WTC11 (cell line): ENCODE data around the gene WNT3A. TPM values are rescaled to one million over a fixed set of nuclear protein-coding genes. Genes with fewer than 3 reads are reported as not detected.

ENCODE experiments used
- ATAC-seq: fragments of 200-7000 bp; cut with Tn5 transposase; 2 replicates; pipeline ENCODE4 v1.10.0; 2021; ENCODE audit warnings: mild to moderate bottlenecking, moderate library complexity
- CTCF ChIA-PET: fragments of 300-600 bp; sonication (Branson Sonifier 250); formaldehyde crosslinking; loops from one replicate; lab custom pipeline; 2021; ENCODE audit warnings: antibody characterized with exemption; lab: Charles Lee
- POLR2A ChIA-PET: fragments of 350-600 bp; sonication (Branson Sonifier 250); formaldehyde crosslinking; loops from one replicate; lab custom pipeline; 2021; ENCODE audit warnings: antibody characterized with exemption; lab: Charles Lee
- DNase-seq: peaks from one replicate; pipeline ENCODE4 v3.0.0; 2021; ENCODE audit warnings: low spot score
- H3K27ac Mint-ChIP-seq: 2 replicates; pipeline ENCODE4 v1.8.0; 2021; ENCODE audit warnings: mixed read lengths
- H3K27me3 Mint-ChIP-seq: 2 replicates; pipeline ENCODE4 v1.8.0; 2021; ENCODE audit warnings: low read depth, mild to moderate bottlenecking, moderate library complexity, mixed read lengths
- H3K36me3 Mint-ChIP-seq: 2 replicates; pipeline ENCODE4 v1.8.0; 2021; ENCODE audit warnings: mixed read lengths
- H3K4me1 Mint-ChIP-seq: 2 replicates; pipeline ENCODE4 v1.8.0; 2022; ENCODE audit warnings: mixed read lengths
- H3K4me3 Mint-ChIP-seq: 2 replicates; pipeline ENCODE4 v1.8.0; 2021; ENCODE audit warnings: mild to moderate bottlenecking, moderate library complexity, mixed read lengths
- H3K9me3 Mint-ChIP-seq: 2 replicates; pipeline ENCODE4 v1.8.0; 2021; ENCODE audit warnings: mixed read lengths
- ATF1 ChIP-seq: sonication (generic); formaldehyde crosslinking; IDR thresholded peaks from 2 replicates; pipeline ENCODE4 v1.8.1; 2023; ENCODE audit warnings: mild to moderate bottlenecking, moderate library complexity, missing genetic modification reagents
- GRHL2 ChIP-seq: fragments of 250-450 bp; sonication (Bioruptor Pico); IDR thresholded peaks from 2 replicates; pipeline ENCODE4 v1.8.0; 2022; ENCODE audit warnings: mild to moderate bottlenecking, moderate library complexity; ENCODE audit not compliant: insufficient replicate concordance, severe bottlenecking
- SMAD3 ChIP-seq: sonication (generic); formaldehyde crosslinking; IDR thresholded peaks from 2 replicates; pipeline ENCODE4 v1.8.0; 2022; ENCODE audit warnings: missing genetic modification reagents, mild to moderate bottlenecking, borderline replicate concordance
- ZNF121 ChIP-seq: sonication (generic); formaldehyde crosslinking; IDR thresholded peaks from 2 replicates; pipeline ENCODE4 v1.8.0; 2023; ENCODE audit warnings: missing genetic modification reagents
- ZNF219 ChIP-seq: sonication (generic); formaldehyde crosslinking; IDR thresholded peaks from 2 replicates; pipeline ENCODE4 v1.8.0; 2023; ENCODE audit warnings: missing genetic modification reagents, mild to moderate bottlenecking, borderline replicate concordance
- ZNF423 ChIP-seq: fragments of 250-450 bp; sonication (Bioruptor Pico); IDR thresholded peaks from 2 replicates; pipeline ENCODE4 v2.1.2; 2022; ENCODE audit warnings: mild to moderate bottlenecking, moderate library complexity
- total RNA-seq: library from RNA; stranded (reverse); gene quantifications from 3 replicates; pipeline ENCODE4 v1.2.3, GENCODE V29; 2021
- TF ChIP-seq, protein P1 (sequence below): fragments of 250-450 bp; sonication (Bioruptor Pico); IDR thresholded peaks from 2 replicates; pipeline ENCODE4 v1.9.0; 2021; ENCODE audit warnings: mild to moderate bottlenecking, borderline replicate concordance
- TF ChIP-seq, protein P2 (sequence below): sonication (generic); formaldehyde crosslinking; IDR thresholded peaks from 2 replicates; pipeline ENCODE4 v1.8.0; 2022; ENCODE audit warnings: mild to moderate bottlenecking, missing genetic modification reagents
- TF ChIP-seq, protein P3 (sequence below): sonication (generic); formaldehyde crosslinking; IDR thresholded peaks from 2 replicates; pipeline ENCODE4 v1.8.1; 2022; ENCODE audit warnings: low read depth, missing genetic modification reagents, borderline replicate concordance
- TF ChIP-seq, protein P4 (sequence below): sonication (generic); formaldehyde crosslinking; IDR thresholded peaks from 2 replicates; pipeline ENCODE4 v1.8.0; 2023; ENCODE audit warnings: missing genetic modification reagents
- TF ChIP-seq, protein P5 (sequence below): fragments of 250-450 bp; sonication (Bioruptor Pico); IDR thresholded peaks from 2 replicates; pipeline ENCODE4 v1.9.0; 2021; ENCODE audit warnings: mild to moderate bottlenecking
- TF ChIP-seq, protein P6 (sequence below): sonication (generic); formaldehyde crosslinking; IDR thresholded peaks from 2 replicates; pipeline ENCODE4 v1.8.0; 2022; ENCODE audit warnings: mild to moderate bottlenecking, missing genetic modification reagents
- TF ChIP-seq, protein P7 (sequence below): sonication (generic); formaldehyde crosslinking; IDR thresholded peaks from 2 replicates; pipeline ENCODE4 v1.8.1; 2022; ENCODE audit warnings: missing genetic modification reagents, borderline replicate concordance
- TF ChIP-seq, protein P8 (sequence below): sonication (generic); formaldehyde crosslinking; IDR thresholded peaks from 2 replicates; pipeline ENCODE4 v1.8.0; 2022; ENCODE audit warnings: mild to moderate bottlenecking, missing genetic modification reagents

The WNT3A gene
- total RNA-seq, 1 experiment from 2014 or later, result 0.17 TPM

DNA sequence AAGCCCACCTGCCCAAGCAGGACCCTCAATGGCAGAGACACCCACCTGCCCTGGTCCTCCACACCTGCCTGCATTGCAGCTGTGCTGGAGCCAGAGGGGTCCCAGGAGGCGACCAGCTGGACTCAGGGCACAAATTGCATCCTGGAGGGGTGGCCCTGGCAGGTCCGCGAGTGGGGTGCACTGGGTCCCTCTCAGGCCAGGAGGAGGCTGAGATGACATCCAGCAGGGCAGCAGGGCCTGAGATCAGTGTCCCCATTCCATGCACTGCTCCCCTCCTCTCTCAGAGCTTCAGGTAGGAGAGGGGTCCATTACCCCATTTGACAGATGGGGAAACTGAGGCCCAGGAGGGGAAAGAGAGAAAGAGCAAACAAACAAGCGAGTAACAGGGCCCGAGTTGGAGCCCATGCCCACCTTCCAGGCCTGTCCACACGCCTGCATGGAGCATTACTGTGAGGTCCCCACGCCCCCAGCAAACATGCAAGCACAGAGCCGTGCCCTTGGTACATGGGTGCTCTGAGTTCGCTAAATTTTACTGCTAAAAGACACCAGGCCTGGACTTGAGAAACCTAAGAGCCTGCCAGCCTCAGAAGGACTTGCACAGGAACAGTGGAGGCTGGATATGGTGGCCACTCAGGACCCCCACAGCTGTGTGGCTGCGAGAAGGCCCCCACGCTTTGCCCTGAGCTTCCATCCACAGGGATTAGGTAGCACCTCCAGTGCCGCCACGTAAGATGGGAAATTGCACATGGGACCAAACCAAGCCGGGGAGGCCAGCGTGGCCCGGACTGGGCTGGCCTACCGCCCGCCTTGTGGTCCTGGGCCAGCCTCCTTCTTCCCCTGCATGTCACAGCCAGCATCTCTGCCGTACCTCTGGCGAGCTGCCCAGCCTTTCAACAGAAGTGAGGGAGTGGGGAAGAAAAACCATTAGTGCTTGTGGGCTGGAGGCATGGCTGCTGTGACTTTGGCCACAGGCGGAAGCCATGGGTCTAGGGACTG, 7.4 kb downstream of the WNT3A start:
- no peak for DNase-seq
- H3K36me3 Mint-ChIP-seq, result no peaks in the 10 kb centered on the region
- no peak overlapping the region for H3K27ac Mint-ChIP-seq
- H3K9me3 Mint-ChIP-seq, result no peaks in the 10 kb centered on the region
- H3K27me3 Mint-ChIP-seq, result peaks cover 72% of the 10 kb centered on the region
- TF ChIP-seq, protein P1, sequence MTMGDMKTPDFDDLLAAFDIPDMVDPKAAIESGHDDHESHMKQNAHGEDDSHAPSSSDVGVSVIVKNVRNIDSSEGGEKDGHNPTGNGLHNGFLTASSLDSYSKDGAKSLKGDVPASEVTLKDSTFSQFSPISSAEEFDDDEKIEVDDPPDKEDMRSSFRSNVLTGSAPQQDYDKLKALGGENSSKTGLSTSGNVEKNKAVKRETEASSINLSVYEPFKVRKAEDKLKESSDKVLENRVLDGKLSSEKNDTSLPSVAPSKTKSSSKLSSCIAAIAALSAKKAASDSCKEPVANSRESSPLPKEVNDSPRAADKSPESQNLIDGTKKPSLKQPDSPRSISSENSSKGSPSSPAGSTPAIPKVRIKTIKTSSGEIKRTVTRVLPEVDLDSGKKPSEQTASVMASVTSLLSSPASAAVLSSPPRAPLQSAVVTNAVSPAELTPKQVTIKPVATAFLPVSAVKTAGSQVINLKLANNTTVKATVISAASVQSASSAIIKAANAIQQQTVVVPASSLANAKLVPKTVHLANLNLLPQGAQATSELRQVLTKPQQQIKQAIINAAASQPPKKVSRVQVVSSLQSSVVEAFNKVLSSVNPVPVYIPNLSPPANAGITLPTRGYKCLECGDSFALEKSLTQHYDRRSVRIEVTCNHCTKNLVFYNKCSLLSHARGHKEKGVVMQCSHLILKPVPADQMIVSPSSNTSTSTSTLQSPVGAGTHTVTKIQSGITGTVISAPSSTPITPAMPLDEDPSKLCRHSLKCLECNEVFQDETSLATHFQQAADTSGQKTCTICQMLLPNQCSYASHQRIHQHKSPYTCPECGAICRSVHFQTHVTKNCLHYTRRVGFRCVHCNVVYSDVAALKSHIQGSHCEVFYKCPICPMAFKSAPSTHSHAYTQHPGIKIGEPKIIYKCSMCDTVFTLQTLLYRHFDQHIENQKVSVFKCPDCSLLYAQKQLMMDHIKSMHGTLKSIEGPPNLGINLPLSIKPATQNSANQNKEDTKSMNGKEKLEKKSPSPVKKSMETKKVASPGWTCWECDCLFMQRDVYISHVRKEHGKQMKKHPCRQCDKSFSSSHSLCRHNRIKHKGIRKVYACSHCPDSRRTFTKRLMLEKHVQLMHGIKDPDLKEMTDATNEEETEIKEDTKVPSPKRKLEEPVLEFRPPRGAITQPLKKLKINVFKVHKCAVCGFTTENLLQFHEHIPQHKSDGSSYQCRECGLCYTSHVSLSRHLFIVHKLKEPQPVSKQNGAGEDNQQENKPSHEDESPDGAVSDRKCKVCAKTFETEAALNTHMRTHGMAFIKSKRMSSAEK (CRISPR knock-in tag), result no peak
- TF ChIP-seq ZNF121 (CRISPR knock-in tag), result no peak
- TF ChIP-seq, protein P2, sequence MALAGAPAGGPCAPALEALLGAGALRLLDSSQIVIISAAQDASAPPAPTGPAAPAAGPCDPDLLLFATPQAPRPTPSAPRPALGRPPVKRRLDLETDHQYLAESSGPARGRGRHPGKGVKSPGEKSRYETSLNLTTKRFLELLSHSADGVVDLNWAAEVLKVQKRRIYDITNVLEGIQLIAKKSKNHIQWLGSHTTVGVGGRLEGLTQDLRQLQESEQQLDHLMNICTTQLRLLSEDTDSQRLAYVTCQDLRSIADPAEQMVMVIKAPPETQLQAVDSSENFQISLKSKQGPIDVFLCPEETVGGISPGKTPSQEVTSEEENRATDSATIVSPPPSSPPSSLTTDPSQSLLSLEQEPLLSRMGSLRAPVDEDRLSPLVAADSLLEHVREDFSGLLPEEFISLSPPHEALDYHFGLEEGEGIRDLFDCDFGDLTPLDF, result no peak
- TF ChIP-seq ATF1 (CRISPR knock-in tag), result no peak
- TF ChIP-seq, protein P3, sequence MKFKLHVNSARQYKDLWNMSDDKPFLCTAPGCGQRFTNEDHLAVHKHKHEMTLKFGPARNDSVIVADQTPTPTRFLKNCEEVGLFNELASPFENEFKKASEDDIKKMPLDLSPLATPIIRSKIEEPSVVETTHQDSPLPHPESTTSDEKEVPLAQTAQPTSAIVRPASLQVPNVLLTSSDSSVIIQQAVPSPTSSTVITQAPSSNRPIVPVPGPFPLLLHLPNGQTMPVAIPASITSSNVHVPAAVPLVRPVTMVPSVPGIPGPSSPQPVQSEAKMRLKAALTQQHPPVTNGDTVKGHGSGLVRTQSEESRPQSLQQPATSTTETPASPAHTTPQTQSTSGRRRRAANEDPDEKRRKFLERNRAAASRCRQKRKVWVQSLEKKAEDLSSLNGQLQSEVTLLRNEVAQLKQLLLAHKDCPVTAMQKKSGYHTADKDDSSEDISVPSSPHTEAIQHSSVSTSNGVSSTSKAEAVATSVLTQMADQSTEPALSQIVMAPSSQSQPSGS (CRISPR knock-in tag), result no peak
- TF ChIP-seq, protein P4, sequence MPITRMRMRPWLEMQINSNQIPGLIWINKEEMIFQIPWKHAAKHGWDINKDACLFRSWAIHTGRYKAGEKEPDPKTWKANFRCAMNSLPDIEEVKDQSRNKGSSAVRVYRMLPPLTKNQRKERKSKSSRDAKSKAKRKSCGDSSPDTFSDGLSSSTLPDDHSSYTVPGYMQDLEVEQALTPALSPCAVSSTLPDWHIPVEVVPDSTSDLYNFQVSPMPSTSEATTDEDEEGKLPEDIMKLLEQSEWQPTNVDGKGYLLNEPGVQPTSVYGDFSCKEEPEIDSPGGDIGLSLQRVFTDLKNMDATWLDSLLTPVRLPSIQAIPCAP (CRISPR knock-in tag), result no peak
- TF ChIP-seq, protein P5, sequence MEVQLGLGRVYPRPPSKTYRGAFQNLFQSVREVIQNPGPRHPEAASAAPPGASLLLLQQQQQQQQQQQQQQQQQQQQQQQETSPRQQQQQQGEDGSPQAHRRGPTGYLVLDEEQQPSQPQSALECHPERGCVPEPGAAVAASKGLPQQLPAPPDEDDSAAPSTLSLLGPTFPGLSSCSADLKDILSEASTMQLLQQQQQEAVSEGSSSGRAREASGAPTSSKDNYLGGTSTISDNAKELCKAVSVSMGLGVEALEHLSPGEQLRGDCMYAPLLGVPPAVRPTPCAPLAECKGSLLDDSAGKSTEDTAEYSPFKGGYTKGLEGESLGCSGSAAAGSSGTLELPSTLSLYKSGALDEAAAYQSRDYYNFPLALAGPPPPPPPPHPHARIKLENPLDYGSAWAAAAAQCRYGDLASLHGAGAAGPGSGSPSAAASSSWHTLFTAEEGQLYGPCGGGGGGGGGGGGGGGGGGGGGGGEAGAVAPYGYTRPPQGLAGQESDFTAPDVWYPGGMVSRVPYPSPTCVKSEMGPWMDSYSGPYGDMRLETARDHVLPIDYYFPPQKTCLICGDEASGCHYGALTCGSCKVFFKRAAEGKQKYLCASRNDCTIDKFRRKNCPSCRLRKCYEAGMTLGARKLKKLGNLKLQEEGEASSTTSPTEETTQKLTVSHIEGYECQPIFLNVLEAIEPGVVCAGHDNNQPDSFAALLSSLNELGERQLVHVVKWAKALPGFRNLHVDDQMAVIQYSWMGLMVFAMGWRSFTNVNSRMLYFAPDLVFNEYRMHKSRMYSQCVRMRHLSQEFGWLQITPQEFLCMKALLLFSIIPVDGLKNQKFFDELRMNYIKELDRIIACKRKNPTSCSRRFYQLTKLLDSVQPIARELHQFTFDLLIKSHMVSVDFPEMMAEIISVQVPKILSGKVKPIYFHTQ (CRISPR knock-in tag), result no peak
- no peak for TF ChIP-seq ZNF423 (CRISPR knock-in tag)
- TF ChIP-seq, protein P6, sequence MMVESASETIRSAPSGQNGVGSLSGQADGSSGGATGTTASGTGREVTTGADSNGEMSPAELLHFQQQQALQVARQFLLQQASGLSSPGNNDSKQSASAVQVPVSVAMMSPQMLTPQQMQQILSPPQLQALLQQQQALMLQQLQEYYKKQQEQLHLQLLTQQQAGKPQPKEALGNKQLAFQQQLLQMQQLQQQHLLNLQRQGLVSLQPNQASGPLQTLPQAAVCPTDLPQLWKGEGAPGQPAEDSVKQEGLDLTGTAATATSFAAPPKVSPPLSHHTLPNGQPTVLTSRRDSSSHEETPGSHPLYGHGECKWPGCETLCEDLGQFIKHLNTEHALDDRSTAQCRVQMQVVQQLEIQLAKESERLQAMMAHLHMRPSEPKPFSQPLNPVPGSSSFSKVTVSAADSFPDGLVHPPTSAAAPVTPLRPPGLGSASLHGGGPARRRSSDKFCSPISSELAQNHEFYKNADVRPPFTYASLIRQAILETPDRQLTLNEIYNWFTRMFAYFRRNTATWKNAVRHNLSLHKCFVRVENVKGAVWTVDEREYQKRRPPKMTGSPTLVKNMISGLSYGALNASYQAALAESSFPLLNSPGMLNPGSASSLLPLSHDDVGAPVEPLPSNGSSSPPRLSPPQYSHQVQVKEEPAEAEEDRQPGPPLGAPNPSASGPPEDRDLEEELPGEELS, result no peak
- TF ChIP-seq, protein P7, sequence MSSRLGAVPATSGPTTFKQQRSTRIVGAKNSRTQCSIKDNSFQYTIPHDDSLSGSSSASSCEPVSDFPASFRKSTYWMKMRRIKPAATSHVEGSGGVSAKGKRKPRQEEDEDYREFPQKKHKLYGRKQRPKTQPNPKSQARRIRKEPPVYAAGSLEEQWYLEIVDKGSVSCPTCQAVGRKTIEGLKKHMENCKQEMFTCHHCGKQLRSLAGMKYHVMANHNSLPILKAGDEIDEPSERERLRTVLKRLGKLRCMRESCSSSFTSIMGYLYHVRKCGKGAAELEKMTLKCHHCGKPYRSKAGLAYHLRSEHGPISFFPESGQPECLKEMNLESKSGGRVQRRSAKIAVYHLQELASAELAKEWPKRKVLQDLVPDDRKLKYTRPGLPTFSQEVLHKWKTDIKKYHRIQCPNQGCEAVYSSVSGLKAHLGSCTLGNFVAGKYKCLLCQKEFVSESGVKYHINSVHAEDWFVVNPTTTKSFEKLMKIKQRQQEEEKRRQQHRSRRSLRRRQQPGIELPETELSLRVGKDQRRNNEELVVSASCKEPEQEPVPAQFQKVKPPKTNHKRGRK (CRISPR knock-in tag), result no peak
- no peak for TF ChIP-seq GRHL2 (CRISPR knock-in tag)
- TF ChIP-seq, protein P8, sequence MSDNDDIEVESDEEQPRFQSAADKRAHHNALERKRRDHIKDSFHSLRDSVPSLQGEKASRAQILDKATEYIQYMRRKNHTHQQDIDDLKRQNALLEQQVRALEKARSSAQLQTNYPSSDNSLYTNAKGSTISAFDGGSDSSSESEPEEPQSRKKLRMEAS (CRISPR knock-in tag), result no peak
- no peak for TF ChIP-seq ZNF219 (CRISPR knock-in tag)
- no peak for TF ChIP-seq SMAD3 (CRISPR knock-in tag)
- ChIA-PET POLR2A (interaction anchor here (1.0 kb wide), 1 partner anchor 68 kb away, joined by 3 read pairs; the partner anchor contains the start of gene ARF1), CTCF (interaction anchor here (1.2 to 4.1 kb wide), 2 partner anchors 10 to 15 kb away, joined by 4 to 25 read pairs; no protein-coding TSS in a partner anchor)
- ATAC-seq, result no peak
- H3K4me3 Mint-ChIP-seq, result no peak overlapping the region
- H3K4me1 Mint-ChIP-seq, result no peaks in the 10 kb centered on the region
